K562 (cell line): Measurements from ENCODE around the gene PRTFDC1.
"Not testable (repeated sequence)": the region's sequence is repeated elsewhere in the genome, so short reads cannot be mapped to it uniquely, and the experiment has no call there.

Experiments
- CBX8 ChIP-seq: fragments of 200-600 bp; sonication (generic); IDR thresholded peaks from 2 replicates; pipeline ENCODE4 v1.6.1; 2012; ENCODE audit warnings: borderline replicate concordance, mixed run types, low read depth, mild to moderate bottlenecking, moderate library complexity, mixed read lengths, low read length, control low read depth, inconsistent platforms; ENCODE audit not compliant: poor library complexity, severe bottlenecking; ENCODE audit errors: extremely low read depth
- CEBPB ChIP-seq: fragments of 450-650 bp; IDR thresholded peaks from 2 replicates; pipeline ENCODE4 v1.6.1; 2016; ENCODE audit warnings: missing genetic modification characterization, missing compliant biosample characterization
- EP300 ChIP-seq: IDR thresholded peaks from 2 replicates; pipeline ENCODE4 v1.6.1; 2012; ENCODE audit warnings: low read length, improper control_type of control experiment
- SNRNP70 ChIP-seq: fragments of 200-400 bp; formaldehyde crosslinking; optimal IDR thresholded peaks from 2 replicates; pipeline ENCODE3; 2017; ENCODE audit warnings: low read depth, low read length
- TAF1 ChIP-seq: IDR thresholded peaks from 2 replicates; pipeline ENCODE4 v1.6.1; 2011; ENCODE audit warnings: mild to moderate bottlenecking, low read length, moderate library complexity; ENCODE audit not compliant: insufficient read depth, control insufficient read depth, severe bottlenecking; ENCODE audit errors: extremely low read depth
- TF ChIP-seq, protein P1 (sequence below), 3 experiments: IDR thresholded peaks in 2 of 3; conservative IDR thresholded peaks in 1 of 3; 2 replicates each; pipeline ENCODE4 v1.5.1; 2011 to 2012; ENCODE audit warnings: low read length in 3 of 3, mild to moderate bottlenecking in 3 of 3, control low read depth in 2 of 3, improper control_type of control experiment in 1 of 3, inconsistent platforms in 1 of 3, low read depth in 1 of 3, mixed read lengths in 1 of 3, moderate library complexity in 1 of 3; ENCODE audit not compliant: insufficient read depth in 2 of 3

DNA sequence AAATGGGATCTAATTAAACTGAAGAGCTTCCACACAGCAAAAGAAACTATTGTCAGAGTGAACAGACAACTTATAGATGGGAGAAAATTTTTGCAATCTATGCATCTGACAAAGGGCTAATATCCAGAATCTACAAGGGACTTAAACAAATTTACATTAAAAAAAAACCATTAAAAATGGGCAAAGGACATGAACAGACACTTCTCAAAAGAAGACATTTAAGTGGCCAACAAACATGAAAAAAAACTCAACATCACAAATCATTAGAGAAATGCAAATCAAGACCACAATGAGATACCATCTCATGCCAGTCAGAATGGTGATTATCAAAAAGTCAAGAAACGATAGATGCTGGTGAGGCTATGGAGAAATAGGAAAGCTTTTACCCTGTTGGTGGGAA is 32.8 kb downstream of the PRTFDC1 start:
- TF ChIP-seq, protein P1, sequence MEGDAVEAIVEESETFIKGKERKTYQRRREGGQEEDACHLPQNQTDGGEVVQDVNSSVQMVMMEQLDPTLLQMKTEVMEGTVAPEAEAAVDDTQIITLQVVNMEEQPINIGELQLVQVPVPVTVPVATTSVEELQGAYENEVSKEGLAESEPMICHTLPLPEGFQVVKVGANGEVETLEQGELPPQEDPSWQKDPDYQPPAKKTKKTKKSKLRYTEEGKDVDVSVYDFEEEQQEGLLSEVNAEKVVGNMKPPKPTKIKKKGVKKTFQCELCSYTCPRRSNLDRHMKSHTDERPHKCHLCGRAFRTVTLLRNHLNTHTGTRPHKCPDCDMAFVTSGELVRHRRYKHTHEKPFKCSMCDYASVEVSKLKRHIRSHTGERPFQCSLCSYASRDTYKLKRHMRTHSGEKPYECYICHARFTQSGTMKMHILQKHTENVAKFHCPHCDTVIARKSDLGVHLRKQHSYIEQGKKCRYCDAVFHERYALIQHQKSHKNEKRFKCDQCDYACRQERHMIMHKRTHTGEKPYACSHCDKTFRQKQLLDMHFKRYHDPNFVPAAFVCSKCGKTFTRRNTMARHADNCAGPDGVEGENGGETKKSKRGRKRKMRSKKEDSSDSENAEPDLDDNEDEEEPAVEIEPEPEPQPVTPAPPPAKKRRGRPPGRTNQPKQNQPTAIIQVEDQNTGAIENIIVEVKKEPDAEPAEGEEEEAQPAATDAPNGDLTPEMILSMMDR (IDR thresholded peaks at IDR 0.05 in 2 of 3, conservative IDR thresholded peaks at IDR 0.05 in 1 of 3; ENCODE audit: insufficient read depth in 2 of 3, low read depth in 1 of 3, low read length in 3 of 3), result not testable (repeated sequence)
- not testable (repeated sequence) for TF ChIP-seq SNRNP70, EP300, TAF1, CBX8, CEBPB
